IPS-NIHi7 (cell line): ENCODE data around the gene CAPN2.
A peak's percentile ranks its signal among the peaks of the same experiment; 100 is the strongest.

Experiments
- DNase-seq: peaks from one replicate; pipeline ENCODE4 v3.0.0; 2012; ENCODE audit warnings: mixed read lengths; ENCODE audit errors: extremely low spot score

CAPN2 gene

DNA sequence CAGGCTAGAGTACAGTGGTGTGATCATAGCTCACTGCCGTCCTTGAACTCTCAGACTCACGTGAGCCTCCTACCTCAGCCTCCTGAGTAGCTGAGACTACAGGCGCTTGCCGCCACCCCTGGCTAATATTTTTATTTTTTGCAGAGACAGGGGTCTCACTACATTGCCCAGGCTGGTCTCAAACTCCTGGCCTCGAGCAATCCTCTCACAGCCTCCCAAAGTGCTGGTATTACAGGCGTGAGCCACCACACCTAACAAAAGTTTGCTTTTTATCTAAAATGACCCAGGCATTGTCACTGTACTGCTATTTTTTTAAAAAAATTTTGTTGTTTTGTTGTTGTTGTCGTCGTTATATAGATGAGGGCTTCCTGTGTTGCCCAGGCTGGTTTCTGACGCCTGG lies 46.4 kb downstream of the CAPN2 start:
- no peak for DNase-seq

DNA sequence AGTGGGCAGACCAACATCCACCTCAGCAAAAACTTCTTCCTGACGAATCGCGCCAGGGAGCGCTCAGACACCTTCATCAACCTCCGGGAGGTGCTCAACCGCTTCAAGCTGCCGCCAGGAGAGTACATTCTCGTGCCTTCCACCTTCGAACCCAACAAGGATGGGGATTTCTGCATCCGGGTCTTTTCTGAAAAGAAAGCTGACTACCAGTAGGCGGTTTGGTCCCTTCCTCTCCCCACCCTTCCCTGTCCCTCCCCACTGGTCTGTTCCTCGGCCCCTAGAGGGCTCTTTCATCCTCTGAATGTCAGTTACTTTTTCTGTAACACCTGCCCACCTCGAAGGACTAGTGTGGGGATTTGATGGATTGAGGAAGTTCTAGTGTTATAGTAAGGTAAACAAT lies 46.9 kb downstream of the CAPN2 start:
- peak; percentile 82 for DNase-seq

DNA sequence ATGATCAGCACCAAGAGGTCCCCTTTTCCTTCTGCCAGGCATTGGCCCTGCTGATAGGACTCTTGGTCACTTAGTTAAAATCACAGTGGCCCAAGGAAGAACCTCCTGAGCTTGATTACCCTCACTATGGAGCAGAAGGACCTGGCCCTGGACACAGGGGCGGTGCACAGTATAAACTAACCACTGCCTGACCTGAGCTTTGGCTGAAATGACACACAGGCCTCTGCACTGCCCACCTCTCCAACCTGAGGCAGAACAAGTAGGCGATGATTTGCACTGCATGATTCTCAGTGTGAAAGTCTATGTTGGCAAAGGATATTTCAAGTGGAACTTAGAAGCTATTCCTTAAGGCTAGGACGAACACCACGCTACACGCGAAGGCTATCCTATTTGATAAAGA lies 48.5 kb downstream of the CAPN2 start:
- DNase-seq, result no peak

DNA sequence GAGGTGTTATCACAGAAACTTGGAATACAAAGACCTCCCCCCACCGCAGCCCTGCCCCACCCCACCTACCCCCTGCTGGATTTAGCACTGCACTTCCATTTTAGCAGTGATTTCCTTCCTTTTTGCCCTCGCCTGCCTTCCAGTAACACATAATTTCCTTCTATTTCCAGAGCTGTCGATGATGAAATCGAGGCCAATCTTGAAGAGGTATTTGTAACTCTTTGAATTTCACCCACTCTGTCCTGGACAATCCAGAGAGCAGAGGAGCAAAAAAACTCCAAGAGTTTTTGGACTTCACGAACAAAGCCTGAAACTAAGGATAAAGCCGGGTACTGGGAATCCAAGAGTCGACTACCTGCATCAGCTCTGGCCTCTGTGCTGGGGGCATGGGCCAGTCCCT lies 49.1 kb downstream of the CAPN2 start:
- no peak for DNase-seq

DNA sequence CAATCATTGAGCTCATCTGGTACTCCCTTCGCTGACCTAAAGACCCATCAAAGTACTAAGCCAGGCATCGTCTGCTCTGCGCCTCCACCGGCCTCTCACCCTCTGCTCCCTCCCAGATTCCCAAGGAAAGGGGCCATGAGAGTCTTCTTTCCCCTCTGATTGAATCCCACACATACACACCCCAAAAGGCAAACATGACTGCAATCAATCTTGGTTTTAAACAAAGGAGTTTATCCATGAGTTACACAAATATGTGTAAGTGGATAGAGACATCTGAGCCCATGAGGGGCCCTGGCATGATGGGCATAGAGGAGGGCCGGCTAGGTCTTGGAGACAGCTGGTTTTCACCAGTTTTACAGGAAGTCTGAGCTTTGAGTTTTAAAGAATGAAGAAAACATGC lies 50.9 kb downstream of the CAPN2 start:
- DNase-seq, result no peak

DNA sequence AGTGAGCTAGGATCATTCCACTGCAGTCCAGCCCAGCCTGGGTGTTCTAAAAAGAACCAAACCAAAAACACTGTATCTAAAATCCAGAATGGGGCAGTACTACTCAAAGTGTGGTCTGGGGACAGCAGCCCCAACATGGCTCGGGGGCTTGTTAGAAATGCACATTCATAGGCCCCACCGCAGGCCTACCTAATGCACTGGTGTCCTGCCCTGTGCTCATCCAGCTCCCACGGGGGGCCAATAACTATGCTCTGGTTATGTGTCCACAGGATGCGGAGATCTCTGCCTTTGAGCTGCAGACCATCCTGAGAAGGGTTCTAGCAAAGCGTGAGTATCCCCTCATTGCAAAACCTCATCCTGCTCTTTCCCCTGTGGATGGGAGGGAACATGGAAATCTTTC lies 51.5 kb downstream of the CAPN2 start:
- DNase-seq, result no peak

DNA sequence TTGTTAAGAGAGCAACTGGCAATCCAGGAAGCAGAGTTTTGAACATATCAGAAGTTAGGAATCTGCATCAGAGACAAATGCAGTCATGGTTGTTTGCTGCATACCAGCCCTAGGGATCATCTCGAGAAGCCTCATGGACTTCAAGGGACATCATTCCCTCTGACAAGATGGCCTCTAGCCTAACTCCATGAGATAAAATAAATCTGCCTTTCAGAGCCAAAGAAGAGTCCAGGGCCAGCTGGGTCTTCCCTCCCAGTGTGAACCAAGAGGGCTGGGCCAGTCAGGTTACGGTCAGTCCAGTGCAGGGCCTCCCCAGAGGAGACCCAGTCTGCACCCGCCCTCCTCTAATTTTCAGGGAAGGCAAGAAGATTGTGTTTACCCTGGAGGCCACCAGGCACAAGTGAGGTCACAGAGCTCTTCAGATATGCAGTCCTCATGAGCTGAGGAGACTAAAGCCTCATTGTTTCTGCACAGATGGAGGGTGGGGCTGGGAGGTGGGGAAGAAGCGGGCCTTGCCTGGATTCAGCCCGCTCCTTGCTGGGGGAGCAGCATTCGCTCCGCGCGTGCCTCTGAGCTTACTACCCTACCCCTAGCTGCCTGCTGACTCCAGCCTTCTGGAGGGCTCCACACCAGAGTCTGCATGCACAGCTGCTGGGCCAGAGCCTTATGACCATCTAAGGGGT lies 52.8 kb downstream of the CAPN2 start:
- DNase-seq, result no peak

DNA sequence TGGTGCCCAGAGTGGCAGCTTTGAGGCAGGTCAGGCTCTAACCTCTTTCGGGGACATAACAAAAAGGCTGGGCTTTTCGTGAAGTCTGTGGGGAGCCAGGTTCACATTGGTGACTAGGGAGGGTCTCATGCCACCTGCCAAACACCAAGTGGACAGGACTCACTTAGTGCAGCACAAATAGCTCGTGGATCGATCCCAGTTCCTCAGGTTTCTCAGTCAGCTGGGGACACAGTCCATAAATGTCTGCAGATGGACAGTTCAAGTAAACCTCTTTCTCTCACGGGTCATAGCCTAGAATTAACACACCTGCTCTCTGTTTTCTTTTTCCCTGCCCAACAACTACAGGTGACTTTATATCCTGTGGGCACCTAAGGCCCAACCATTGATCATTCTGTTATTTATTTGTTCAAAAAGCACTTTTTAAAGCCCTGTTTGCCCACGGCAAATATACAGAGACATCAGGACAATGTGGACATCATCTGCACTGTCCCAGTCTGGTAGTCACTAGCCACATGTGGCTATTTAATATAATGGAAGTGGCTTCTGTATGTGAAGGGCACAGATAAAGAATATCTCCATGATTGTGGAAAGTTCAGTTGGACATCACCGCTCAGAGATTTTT lies 53.5 kb downstream of the CAPN2 start:
- no peak for DNase-seq

DNA sequence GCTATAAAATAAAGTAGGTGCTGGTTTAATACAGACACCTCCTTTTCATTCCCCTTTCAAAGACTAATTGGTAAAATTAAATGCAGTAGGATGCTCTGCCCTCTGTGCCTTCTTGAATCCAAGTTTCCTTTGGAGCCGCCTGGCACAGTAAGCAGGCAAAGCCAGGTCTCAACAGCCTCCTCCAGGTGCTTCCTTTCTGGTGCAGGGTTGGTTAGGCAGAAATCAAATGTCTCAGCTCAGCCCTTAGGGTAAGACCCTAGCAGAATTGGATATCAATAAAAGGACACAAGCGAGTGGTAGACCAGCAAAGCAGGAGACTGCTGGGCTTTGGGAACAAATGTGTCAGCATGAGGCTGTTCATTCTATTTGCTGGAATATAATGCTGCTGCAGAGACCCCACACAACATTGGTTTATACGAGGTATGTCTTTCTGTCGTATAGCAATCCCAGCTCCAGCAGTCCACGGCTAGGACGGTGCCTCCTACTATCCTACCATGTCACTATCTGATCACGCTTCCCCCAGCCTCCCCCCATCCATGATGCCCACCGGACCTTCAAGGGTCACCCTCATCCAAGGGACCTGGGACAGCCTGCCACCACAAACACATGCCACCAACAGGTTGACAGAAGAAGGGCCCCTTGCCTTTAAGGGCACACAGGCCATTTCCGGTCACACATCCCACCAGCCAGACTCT lies 58.4 kb downstream of the CAPN2 start:
- DNase-seq, result no peak

DNA sequence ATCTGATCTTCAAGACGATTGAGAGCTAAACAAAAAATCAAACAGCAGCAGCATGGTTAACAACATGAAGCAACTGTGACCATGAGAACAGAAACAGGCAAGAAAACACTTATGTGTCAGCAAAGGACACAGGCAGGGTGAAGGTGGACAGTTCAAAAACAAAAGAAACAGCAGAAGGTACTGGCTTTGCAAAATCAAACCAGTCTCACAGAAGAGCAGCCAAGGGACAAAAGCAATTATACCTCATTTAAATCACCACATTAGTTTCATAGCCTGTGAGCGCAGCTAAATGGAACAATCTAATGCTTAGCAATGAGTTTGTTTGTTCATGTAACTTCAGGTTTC lies 59.1 kb downstream of the CAPN2 start:
- no peak for DNase-seq

DNA sequence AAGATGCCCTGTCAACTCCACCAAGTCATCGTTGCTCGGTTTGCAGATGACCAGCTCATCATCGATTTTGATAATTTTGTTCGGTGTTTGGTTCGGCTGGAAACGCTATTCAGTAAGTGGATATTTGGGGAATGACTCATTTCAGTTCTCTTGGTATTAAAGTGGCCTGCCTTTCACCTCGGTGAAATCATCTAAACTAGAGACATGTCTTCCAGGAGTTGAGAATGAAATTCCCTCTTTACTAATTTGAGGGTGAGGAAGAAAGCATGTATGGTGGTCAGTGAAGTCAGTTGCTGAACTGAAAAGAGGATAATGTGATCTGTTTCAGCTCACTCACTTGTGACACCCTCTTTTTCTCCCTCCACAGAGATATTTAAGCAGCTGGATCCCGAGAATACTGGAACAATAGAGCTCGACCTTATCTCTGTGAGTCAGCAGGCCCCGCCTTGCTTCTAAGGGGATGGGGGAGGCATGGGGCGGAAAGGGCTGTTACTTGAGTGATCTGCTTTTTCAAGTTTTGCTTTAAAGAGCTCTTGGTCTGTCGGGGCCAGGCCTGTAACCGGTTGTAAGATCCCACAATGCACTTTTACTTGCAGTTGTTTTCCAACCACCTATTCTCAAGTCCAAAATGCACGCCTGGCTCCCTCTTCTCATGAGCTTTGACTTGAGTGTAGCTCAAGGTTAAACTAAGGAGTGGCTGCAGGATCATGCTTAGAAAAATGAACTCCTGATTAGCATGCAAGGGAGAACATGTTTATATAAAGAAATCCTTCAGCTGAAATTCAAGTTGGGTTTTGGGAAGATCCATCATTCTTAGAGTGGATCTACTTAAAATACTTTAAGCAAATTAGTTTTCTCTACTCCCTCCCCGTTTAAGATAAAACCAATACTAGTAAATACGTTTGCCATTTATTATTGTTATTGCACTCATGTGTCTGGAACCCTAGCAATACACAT lies 59.8 kb downstream of the CAPN2 start:
- peak; percentile 75 for DNase-seq

DNA sequence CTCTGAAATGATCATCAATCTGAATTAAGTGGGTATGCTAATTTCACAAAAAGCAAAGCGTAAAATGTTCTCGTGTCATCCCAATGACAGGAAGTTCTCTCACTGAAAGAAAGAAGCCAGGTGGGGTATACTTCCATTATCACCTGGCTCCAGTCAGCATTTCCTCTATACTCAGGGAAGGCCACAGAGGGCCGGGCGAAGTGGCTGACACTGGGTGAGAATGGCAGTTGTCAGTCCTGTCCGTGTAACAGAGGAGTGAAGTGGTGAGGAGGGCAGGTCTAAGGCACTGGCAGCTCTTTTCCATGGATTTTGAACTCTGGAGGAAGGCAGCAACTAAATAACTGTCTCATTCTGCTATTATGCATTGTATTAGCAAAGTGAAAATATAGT lies 60.4 kb downstream of the CAPN2 start:
- no peak for DNase-seq

DNA sequence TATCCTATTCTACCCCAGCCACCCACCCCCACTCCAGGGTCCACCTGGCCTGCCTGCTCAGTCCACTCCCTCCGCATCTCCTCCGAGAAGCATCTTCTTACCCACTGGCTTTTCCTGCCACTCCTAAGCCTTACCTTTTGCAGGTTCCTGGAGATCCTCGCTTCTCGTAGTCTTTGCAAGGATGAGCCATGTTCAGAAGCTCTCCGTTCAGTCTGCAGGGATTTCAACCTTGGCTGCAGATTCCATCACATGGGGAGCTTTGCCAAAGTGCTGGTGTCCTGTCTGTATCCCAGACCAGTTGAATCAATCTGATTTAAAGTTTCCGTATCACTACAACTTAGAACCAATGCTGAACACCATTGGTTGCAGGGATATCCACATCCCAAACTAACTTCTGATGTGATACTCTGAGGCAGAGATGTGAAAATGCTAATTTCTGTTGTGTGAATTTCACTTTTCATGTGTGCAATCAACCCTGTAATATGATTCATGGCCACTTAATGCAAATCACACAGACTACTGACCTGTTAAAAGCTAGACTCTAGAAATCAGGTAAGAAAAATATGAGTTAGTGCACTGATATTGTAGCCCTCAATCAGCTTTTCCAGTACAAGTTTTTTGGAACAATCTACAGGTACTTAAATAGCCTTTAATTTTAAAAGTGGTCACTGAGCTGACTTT lies 61.9 kb downstream of the CAPN2 start:
- DNase-seq, result no peak

DNA sequence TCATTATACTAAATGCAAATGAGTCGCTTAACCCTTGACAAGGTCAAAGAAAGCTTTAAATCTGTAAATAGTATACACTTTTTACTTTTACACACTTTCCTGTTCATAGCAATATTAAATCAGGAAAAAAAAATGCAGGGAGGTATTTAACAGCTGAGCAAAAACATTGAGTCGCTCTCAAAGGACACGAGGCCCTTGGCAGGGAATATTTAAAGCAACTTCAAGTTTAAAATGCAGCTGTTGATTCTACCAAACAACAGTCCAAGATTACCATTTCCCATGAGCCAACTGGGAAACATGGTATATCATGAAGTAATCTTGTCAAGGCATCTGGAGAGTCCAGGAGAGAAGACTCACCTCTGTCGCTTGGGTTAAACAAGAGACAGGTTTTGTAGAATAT lies 62.7 kb downstream of the CAPN2 start:
- DNase-seq, result no peak

DNA sequence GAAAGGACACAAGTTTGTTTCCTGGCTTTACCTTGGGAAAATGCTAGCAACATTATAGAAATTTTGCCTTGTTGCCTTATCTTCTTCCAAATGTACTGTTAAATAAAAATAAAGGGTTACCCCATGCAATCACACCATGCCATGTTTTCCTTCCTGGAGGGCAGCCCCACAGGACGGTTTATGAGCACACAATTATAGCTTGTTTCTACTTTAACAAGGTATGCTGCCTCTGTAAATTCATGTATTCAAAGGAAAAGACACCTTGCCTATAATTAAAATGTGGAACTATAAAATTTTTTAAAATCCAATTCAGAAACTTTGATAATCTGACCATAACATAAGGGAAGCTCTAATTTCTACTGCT lies 63.4 kb downstream of the CAPN2 start:
- DNase-seq, result no peak

DNA sequence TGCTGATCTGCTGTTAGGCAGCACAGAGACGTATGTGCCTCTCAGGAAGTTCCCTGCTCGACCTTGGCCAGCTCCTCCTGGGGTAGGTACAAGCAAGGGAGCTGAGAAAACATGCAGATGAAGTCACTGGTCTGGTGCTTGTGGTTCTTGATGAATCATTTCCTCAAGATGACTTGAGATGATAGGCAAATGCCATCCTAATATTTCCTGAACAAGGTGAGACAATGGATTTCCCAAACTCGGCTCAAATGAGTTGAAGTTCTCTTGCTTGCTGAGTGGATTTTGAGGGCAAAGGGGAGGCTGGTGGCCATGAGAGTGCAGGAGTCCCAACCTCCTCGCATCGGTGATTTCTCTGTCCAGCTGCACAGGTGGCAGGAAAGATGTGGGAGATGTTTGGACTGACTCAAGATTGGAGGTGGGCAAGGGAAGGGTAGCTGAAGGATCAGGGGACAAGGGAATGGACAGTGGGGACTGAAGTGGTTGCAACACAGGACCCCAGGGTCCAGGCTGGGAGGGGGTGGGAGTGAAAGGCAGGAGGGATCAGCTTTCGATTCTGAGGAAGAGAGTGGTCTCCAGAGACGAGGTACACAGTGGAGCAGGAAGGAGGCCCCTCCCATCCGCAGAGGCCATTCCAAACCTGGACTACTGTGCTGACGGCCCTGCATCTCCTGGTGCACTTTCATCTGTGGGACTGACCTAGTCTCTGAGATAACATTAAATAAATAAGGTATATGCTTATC lies 63.9 kb downstream of the CAPN2 start:
- DNase-seq, result no peak

DNA sequence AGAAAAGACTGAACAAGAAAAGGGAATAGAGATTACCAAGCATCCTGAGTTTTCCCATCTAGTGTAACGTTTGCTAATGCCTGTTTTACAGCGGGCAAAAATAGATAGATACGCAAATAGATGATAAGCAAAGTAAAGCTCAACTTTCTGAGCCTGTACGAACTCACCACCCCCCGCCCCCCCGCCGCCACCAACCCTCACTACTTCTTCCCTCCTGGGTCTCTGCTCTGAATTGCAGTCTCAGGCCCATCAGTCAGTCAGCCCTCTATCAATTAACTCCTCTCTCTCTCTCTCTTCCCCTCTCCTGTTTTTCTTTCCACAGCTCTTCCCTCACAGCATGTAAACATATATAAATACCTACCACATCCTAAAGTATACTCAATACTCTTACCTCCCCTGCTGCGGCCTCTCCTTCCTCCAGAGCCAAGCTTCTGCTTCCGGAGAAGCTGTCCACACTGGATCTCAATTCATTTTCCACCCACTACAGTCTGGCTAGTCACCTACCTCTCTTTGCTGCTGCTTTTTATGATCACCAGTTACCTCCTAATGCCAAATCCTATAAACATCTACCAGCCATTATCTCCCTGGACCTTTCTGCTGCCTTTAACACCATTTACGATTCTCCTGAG lies 64.6 kb downstream of the CAPN2 start:
- no peak for DNase-seq

DNA sequence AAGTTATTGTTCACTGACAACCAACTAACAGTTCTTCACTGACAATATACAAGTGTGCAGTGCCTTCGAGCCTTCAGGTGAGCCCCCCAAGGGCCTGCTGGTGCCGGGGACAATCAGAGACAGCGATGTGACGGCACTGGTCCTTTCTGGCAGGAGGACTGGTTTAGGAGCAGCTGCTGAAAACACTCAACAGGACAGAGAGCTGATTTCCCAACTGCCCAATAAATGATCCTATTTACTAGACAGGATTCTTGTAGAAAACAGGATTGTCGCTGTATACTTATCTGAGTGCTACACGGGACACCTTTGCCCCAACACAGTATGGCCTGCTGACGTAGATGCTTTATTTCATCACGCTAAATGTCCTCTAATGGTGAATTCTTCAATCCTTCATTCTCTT lies 68.0 kb downstream of the CAPN2 start:
- DNase-seq, result no peak

DNA sequence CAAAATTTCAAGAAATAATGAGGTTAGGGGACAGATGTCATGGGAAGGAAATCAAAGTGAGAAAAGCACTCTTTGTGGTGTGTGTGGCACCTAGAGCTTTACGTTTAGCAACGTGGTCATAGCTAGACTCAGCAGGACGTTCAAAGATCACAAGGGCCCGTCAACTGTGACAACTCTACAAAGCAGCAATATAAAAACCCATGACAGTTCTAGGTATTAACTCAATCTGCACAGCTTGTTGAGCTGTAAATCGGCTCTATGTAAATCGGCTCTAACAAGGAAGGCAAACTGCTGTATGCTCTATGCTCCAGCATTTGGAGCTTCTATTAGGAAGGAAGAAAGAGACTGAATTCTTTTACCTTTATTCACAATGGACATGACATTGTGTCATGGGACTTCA lies 68.6 kb downstream of the CAPN2 start:
- no peak for DNase-seq

DNA sequence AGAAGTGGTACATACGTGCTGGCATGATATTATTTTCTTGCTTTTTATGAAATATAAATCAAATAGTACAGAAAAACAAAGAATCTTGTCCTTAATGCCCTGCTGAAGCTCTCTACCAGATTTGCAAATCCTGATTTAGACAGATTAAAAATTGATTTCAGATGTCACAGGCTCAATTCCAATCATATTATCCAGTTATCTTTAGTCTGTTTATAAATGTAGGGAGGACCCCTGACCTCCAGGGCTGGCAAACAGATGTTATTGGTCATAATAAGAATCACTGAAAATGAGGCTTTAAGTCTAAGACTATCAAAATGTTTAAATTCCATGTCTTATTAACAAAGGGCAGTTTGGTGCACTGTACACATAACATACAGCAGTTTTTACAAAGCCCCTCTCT lies 71.3 kb downstream of the CAPN2 start:
- DNase-seq, result no peak

DNA sequence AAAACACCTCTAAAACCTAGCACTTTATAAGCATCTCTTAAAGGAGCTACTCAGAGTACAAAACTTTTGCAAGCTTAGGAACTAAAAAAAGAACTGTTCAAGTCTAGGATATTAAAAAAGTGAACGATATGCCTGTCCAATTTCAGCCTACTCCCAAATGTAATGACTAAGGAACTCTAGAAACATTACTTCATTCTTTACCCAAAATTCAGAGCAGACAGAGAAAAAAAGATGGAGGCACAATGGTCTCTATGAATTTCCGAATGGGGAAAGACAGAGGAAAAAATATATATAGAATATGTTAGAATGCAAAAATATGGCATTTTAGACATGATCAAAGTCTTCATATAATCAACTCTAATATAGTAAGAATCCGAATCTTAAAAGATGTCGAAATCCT lies 72.2 kb downstream of the CAPN2 start:
- DNase-seq, result no peak
